ENCODE data around the gene PA2G4.
A peak's percentile ranks its signal among the peaks of the same experiment; 100 is the strongest.
"Not testable (repeated sequence)": the region's sequence is repeated elsewhere in the genome, so short reads cannot be mapped to it uniquely, and the experiment has no call there.

PA2G4 gene

DNA sequence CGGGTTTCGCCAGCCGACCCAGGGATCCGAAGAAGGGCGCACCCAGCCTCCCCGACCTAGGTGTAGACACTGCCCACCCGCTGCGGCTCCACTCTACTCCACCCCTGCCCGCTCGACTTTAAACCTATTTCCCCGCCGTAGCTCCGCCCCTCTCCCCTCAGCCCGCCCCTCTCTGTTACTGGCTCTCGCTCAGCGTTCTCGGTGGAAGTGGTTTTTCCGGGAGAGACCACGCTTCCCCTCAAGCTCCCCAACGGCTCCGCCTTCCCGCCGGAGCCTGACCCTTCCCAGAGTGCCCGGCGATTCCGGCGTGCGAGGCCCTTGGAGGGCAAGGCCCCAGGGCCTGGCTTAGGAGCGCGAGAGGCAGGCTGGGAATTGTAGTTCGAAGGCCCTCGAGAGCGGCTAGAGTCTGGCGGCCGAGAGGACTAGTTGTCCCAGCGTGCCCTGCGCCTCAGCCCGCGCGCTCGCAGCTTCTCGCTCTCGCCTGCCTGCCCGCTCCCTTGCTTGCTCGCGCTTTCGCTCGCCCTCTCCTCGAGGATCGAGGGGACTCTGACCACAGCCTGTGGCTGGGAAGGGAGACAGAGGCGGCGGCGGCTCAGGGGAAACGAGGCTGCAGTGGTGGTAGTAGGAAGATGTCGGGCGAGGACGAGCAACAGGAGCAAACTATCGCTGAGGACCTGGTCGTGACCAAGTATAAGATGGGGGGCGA lies at the start of gene PA2G4:
Gene PA2G4, plus strand, starts transcription at position 451 of the 706 bp plus-strand sequence. Its CDS starts 179 bp downstream, at position 630.
- peak; percentile 99 for DNase-seq

DNA sequence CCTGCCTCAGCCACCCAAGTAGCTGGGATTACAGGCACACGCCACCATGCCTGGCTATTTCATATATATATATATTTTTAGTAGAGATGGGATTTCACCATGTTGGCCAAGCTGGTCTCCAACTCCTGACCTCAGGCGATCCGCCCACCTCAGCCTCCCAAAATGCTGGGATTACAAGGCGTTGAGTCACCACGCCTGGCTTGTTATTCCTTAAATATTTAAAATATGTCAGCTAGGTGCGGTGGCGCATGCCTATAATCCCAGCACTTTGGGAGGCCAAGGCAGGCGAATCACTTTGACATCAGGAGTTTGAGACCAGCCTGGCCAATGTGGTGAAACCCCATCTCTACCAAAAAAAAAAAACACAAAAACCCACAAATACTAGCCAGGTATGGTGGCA lies 44.4 kb upstream of the PA2G4 start:
- DNase-seq, result not testable (repeated sequence)

DNA sequence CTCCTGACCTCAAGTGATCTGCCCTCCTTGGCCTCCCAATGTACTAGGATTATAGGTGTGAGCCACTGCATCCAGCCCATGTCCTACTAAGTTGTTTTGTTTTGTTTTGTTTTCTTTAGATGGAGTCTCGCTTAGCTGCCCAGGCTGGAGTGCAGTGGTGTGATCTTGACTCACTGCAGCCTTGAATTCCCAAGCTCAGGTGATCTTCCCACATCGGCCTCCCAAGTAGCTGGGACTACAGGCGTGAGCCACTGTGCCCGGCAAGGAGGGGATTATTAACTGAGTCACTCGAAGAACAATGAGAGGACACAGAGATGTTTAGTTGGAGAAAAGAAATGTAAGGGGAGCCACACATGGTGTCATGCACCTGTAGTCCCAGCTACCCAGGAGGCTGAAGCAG lies 42.4 kb upstream of the PA2G4 start:
- no peak for DNase-seq

DNA sequence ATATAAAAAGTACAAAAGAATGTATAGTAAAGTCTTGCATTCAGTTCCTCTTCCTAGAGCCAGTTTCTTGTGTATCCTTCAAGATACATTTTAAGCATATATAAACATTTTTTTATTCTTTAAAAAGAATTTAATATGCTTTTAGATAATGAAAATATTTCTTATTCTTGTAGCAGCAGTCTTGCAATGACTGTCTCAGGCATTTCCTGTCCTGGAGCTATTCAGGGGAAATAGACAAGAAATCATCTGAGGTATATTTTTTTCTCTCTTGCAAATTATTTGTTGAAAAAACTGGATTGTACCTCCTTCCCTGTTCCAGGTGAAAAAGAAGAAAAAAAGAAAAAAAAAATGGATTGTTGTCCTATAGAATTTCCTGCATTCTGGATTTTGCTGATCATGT lies 41.4 kb upstream of the PA2G4 start:
- no peak for DNase-seq

DNA sequence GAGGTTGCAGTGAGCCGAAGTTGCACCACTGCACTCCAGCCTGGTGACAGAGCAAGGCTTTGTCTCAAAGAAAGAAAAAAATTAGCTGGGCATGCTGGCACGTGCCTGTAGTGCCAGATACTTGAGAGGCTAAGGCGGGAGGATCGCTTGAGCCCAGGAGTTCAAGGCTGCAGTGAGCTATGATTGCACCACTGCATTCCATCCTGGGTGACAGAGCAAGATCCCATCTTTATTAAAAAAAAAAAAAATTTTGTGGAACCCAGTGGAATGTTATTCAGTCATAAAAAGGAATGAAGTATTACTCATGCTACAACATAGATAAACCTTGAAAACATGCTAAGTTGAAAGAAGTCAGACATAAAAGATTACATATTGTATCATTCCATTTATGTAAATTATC lies 32.7 kb upstream of the PA2G4 start:
- DNase-seq, result no peak

DNA sequence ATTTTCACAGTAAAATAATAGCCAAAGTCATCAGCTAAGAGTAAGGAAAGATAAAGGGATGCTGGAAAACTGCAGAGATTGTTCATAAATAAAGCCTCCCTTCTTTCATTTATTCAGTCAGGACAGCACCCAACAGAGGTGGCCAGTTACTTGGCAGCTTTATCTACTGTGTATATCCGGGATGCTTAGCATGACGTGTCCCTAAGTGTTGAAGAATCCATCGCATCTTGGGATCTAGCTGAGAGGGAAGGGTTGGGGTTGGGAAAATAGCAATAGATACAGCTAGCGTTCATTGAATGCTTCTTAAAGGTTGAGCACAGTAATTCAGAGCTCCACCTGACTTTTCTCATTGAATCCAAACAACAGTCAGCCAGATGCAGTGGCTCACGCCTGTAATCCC lies 30.0 kb upstream of the PA2G4 start:
- no peak for DNase-seq

DNA sequence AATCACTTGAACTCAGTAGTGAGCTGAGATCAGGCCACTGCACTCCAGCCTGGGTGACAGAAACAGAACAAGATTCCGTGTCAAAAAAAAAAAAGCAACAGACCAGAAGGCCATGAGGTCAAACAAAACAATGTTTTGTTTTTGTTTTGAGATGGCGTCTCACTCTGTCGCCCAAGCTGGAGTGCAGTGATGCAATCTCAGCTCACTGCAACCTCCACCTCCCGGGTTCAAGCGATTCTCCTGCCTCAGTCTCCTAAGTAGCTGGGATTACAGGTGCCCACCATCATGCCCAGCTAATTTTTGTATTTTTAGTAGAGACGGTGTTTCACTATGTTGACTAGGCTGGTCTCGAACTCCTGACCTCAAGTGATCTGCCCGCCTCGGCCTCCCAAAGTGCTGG lies 26.4 kb upstream of the PA2G4 start:
- not testable (repeated sequence) for DNase-seq

DNA sequence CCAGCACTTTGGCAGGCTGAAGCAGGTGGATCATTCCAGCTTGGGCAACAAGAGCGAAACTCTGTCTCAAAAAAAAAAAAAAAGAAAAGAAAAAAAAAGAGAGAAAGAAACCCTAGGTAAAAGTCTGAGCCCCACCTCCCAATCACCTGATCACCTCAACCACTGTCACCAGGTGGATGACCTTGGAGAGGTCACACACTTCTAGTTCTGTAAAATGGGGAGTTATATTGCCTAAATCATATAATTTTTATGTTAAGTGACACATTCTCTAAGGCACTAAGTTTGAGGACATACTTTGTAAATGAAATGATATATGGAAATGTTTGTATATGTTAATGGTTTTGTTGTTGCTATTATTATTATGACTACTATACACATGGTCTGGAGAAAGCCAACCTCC lies 25.9 kb upstream of the PA2G4 start:
- no peak for DNase-seq

DNA sequence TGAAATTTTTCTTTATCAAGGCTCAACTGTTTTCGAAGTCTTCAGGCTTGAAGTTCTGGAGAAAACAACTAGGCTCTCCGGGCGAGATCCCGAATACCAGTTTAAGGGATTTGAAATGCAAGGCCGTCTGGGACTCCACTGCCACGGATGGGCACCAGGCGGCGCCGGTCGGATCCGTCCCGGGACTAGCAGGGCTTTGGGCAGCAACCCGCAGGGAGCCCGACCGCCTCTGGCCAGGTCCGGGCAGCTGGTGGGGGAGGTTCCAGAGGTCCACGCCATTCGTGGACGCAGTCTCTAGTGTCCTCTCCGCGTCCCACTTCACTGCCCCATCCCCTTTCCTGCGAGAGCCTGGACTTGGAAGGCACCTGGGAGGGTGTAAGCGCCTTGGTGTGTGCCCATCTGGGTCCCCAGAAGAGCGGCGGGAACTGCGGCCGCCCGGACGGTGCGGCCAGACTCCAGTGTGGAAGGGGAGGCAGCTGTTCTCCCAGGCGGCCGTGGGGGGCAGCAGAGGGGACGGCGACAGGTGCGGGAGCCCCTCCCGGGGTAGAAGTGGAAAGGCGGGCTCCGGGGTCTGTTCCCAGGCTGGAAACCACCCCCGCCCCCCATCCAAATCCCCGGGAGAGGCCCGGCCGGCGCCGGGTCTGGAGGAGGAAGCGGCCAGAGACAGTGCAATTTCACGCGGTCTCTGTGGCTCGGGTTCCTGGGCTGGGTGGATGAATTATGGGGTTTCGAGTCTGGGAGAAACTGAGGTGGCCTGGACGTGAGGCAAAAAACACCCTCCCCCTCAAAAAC lies 25.2 kb upstream of the PA2G4 start:
- peak; percentile 82 for DNase-seq

DNA sequence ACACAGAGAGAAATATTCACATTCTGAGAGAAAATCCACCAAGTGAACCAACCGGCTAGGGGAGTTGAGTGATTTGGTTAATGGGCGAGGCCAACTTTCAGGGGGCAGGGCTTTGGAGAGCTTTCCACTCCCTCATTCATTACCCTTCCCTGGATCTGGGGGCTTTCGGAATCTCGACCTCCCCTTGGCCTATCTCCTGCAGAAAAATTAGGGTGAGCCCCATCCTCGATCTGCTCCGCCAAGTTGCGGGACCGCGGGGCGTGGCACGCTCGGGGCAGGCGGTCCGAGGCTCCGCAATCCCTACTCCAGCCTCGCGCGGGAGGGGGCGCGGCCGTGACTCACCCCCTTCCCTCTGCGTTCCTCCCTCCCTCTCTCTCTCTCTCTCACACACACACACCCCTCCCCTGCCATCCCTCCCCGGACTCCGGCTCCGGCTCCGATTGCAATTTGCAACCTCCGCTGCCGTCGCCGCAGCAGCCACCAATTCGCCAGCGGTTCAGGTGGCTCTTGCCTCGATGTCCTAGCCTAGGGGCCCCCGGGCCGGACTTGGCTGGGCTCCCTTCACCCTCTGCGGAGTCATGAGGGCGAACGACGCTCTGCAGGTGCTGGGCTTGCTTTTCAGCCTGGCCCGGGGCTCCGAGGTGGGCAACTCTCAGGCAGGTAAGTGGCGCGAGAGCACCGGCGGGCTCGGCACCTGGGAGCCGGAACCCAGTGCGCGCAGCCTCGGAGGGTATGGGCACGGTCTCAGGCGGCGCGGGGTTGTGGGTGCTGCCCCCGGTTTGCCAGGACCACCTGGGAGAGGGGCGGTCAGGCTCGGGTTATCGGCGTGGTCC lies 24.4 kb upstream of the PA2G4 start, which contains the start of gene ERBB3:
Gene ERBB3, plus strand, starts transcription at position 443 of the 833 bp plus-strand sequence. Its CDS starts 136 bp downstream, at position 579.
- peak; percentile 77 for DNase-seq

DNA sequence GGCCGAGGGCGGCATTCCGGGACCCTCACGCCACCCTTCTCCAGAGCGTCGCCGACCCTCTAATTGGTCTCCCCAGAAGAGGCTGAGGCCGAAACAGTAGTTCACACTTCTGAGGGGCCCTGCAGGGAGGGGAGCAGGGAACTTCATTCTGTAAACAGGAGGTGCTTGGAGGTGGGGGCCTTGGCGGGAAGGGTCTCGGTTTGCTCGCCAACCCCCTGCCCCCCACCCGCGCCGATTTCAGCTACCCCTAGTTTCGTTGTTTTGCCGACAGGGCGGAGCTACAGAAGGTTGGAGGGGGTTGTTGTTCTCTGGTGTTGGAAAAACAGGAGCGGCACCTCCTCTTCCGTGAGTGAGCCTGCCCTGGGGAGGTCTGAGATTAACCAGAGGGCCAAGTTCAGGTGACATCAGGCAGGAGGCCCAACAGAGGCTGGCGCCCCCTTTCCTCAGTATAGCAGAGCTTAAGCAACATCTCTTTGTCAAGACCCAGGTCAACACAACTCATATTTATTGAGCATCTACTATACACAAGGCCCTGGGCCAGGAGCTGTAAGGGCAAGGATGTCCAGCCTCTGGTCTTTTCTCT lies 23.7 kb upstream of the PA2G4 start:
- no peak for DNase-seq

DNA sequence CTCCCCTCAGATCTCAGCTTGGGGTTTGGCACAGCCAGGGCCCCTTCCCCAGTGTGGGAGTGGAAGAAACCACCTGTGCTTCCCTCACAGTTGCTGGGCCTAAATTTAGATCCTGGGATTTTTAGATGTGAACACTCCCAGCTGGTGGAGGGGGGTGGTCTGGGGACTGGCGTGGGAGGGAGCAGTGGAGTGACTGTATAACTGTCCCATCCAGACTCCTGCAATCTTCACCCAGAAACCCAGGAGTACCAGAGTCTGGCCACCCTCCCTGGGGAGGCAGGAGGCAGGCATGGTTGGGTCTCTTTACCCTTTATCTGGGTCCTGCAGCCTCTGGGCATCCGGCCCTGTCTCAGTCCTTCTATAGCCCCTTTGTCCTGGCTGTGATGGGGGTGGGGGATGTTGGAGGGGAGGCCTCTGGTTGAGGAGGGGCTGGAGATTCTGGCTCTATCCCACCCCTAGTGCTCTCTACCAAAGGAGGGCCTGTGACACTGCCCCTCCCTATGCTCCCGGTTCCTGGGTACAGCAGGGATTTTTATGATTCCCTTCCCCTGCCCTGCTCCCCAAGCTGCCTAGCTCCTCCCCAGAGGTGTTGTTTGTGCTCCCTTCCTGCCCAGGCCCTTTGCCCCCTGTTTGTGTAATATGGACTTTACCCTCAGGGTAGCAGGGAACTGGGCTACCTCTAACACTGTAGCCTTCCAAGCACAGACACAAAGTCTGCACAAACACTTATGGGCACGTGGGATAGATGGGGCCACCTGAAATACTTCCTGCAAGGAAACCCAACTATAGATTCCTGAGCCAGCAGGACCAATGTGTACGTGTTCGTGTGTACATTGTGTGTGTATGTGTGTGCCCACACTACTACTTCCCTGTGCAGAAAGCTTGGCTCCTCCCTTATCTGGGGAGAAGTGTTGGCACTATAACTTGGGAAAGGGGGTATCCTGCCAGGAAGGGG lies 22.7 kb upstream of the PA2G4 start:
- DNase-seq, result no peak

DNA sequence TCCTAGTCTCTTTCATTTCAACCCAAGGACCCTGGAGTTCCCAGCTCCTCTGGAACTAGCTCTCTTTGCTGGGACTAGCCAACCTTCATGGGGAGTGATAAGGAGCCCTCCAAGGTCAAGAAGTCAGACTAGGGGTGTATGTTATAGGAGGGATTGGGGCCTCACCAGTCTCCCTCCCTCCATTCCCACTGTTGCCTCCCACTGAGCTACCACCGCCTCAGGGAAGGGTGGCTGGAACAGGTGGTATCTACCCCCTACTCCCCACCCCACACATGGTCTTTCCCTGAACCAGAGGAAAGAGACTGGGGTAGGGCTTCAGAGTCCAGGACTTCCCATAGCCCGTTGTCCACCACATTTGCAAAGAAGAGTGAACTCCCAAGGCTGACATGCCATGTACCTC lies 22.0 kb upstream of the PA2G4 start:
- DNase-seq, result no peak

DNA sequence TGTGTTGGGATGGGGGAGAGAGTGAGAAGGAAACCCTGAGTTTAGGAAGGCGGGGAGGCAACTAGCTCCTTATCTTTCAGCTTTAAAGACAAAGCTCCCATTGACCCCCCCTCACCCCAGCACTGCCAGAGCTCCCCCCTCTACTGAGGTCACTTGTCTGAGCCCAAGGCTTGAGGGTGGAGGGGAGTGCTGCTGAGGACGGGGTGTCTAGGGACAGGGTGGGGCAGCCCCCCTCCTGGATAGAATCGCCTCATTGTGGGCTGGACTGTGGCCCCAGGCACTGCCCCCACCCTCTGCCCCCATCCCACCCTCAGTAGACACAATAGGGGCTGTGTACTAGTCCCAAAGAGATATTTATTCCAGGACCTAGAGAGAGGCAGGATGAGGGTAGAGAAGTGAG lies 21.4 kb upstream of the PA2G4 start:
- DNase-seq, result no peak

DNA sequence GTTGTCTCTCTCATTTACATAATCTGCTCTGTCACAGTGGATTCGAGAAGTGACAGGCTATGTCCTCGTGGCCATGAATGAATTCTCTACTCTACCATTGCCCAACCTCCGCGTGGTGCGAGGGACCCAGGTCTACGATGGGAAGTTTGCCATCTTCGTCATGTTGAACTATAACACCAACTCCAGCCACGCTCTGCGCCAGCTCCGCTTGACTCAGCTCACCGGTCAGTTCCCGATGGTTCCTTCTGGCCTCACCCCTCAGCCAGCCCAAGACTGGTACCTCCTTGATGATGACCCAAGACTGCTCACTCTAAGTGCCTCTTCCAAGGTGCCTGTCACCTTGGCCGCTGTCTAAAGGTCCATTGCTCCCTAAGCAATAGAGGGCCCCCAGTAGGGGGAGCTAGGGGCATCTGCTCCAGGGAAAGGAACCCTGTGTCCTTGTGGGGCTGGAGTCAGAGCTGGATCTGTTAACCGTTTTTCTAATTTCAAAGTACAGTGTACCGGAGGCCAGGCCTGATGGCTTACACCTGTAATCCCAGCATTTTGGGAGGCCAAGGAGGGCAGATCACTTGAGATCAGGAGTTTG lies 19.3 kb upstream of the PA2G4 start:
- peak; percentile 34 for DNase-seq

DNA sequence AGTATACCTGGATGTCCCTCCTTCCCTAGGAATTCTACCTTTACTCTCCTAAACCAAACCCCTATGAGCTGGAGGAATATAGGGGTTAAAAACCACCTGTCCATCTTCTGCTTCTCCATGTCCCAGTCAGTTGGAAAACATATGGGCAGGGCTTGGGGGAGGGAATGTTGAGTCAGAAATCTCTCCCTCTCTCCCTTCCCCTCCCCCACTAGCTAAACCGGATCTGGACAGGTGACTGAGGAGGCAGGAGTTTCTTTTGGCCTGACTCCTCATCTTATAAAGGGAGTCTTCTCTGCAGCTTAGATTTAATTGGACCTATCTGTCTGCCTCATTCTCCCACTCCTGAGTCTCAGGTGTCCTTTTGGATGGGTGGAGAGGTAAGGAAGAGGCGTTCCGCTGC lies 18.3 kb upstream of the PA2G4 start:
- DNase-seq, result peak; percentile 19

DNA sequence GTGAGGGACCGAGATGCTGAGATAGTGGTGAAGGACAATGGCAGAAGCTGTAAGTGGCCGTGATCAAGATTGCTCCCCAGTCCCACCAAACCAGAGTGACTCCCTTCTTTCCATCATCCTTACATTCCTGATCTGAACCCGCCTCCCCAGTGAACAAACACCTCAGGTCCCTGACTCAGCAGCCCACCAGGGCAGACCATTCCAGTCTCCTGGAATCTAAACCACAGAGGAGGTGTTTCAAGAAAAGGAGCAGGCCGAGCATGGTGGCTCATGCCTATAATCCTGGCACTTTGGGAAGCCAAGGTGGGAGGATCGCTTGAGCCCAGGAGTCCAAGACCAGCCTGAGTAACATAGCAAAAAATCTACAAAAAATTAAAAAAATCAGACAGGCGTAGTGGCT lies 17.8 kb upstream of the PA2G4 start:
- DNase-seq, result no peak

DNA sequence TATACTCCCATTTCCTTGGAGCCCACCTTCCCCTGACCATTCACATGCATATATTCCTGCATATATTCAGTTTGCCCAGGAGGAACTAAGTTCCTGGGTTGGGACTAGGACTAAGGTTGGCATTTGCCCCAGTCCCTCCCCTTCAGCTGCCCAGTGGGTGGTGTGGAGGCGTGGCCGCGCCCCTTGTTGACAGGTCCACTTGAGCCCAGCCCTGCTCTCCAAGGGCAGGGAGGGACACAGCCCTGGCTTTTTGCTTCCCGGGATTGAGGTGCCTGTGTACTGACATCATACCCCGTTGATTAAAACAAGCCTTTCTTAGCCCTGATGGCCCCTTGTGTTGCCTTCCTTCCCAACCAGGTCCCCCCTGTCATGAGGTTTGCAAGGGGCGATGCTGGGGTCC lies 17.1 kb upstream of the PA2G4 start:
- no peak for DNase-seq

DNA sequence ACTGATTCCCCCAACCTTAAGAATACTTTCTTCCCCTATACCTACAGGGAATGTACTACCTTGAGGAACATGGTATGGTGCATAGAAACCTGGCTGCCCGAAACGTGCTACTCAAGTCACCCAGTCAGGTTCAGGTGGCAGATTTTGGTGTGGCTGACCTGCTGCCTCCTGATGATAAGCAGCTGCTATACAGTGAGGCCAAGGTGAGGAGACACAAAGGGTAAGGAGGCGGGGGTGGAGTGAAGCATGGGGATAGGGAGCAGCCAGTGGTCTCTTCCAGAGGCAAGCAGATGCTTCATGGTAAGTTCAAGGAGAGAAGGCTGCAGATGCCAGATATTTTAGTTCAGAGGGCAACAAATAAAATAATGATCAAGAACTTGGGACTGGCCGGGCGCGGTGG lies 6.6 kb upstream of the PA2G4 start:
- no peak for DNase-seq

DNA sequence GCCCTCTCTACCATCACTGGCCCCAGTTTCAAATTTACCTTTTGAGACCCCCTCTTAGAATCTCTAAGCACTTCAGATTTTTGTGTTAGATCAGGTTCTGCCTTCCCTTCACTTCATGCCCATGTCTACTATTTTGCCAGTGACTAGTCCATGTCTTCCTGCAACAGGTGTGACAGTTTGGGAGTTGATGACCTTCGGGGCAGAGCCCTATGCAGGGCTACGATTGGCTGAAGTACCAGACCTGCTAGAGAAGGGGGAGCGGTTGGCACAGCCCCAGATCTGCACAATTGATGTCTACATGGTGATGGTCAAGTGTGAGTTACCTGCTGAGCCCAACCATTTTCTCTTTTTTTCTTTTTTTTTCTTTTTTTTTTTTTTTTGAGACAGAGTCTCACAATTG lies 5.8 kb upstream of the PA2G4 start:
- no peak for DNase-seq

DNA sequence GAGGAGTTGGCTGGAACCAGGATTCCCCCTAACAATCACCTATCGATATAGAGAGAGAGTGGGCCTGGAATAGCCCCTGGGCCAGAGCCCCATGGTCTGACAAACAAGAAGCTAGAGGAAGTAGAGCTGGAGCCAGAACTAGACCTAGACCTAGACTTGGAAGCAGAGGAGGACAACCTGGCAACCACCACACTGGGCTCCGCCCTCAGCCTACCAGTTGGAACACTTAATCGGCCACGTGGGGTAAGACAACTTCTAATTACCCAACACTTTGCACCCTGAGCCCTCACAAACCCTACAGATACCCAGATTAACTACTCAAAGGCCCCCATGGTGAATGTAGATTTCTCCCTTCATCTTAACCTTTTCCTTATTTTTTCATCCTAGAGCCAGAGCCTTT lies 4.6 kb upstream of the PA2G4 start:
- DNase-seq, result no peak

DNA sequence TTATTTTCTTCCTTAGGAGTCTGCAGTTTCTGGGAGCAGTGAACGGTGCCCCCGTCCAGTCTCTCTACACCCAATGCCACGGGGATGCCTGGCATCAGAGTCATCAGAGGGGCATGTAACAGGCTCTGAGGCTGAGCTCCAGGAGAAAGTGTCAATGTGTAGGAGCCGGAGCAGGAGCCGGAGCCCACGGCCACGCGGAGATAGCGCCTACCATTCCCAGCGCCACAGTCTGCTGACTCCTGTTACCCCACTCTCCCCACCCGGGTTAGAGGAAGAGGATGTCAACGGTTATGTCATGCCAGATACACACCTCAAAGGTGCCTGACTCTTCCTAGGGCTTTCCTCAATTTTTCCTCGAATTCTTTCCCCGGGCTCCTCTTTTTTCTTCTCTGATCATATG lies 3.3 kb upstream of the PA2G4 start:
- DNase-seq, result no peak

Measured in RPMI8226 (cell line).